GM21528 (cell line): ENCODE results near the gene MRPL38.
"Not testable (repeated sequence)": the region's sequence is repeated elsewhere in the genome, so short reads cannot be mapped to it uniquely, and the experiment has no call there.

ENCODE experiments used
- ATAC-seq: cut with Tn5 transposase; IDR thresholded peaks from one replicate; pipeline ENCODE4 v1.9.1; 2021; ENCODE audit warnings: mild to moderate bottlenecking, moderate library complexity; ENCODE audit not compliant: unreplicated experiment, low FRiP score

The MRPL38 gene

GRCh38 chr17:75877752-75878173 lies 26.9 kb downstream of the MRPL38 start:
- no peak for ATAC-seq

GRCh38 chr17:75876938-75877751 lies 27.5 kb downstream of the MRPL38 start:
- ATAC-seq, result no peak

GRCh38 chr17:75876190-75876937 lies 28.3 kb downstream of the MRPL38 start:
- no peak for ATAC-seq

GRCh38 chr17:75875940-75876189 lies 28.8 kb downstream of the MRPL38 start:
- ATAC-seq, result no peak

GRCh38 chr17:75875182-75875939 lies 29.3 kb downstream of the MRPL38 start:
- no peak for ATAC-seq

GRCh38 chr17:75874323-75875181 lies 30.1 kb downstream of the MRPL38 start:
- ATAC-seq, result no peak

GRCh38 chr17:75873587-75874322 lies 30.9 kb downstream of the MRPL38 start:
- no peak for ATAC-seq

GRCh38 chr17:75872434-75873351 lies 32.0 kb downstream of the MRPL38 start:
- no peak for ATAC-seq

GRCh38 chr17:75870228-75870627 lies 34.5 kb downstream of the MRPL38 start:
- ATAC-seq, result not testable (repeated sequence)

- no peak for ATAC-seq
Measured at GRCh38 chr17:75869282-75870141, 35.2 kb downstream of the MRPL38 start.

GRCh38 chr17:75868730-75869281 lies 35.9 kb downstream of the MRPL38 start:
- ATAC-seq, result not testable (repeated sequence)

- not testable (repeated sequence) for ATAC-seq
Measured at GRCh38 chr17:75865404-75866188, 39.1 kb downstream of the MRPL38 start.

GRCh38 chr17:75864887-75865286 lies 39.8 kb downstream of the MRPL38 start:
- peak; percentile 3 for ATAC-seq

GRCh38 chr17:75864448-75864871 lies 40.2 kb downstream of the MRPL38 start:
- peak; percentile 78 for ATAC-seq

- no peak for ATAC-seq
Measured at GRCh38 chr17:75861927-75862317, 42.8 kb downstream of the MRPL38 start.

- ATAC-seq, result not testable (repeated sequence)
Measured at GRCh38 chr17:75859358-75859757, 45.3 kb downstream of the MRPL38 start.
